HepG2 (cell line): ENCODE data around the gene ASMT. TPM values are rescaled to one million over a fixed set of nuclear protein-coding genes. Genes with fewer than 3 reads are reported as not detected.

Source experiments
- ATAC-seq: fragments of 200-7000 bp; cut with Tn5 transposase; 3 replicates; pipeline ENCODE4 v1.9.1; 2020; ENCODE audit warnings: mild to moderate bottlenecking, moderate library complexity
- BruUV-seq: library from RNA; stranded (reverse); fragments of 400-500 nt; replicated peaks from 2 replicates; lab custom pipeline; 2021; lab: Mats Ljungman, UMichigan
- CTCF ChIA-PET: fragments of 300-600 bp; formaldehyde crosslinking; extraction: SDS; loops from one replicate; lab custom pipeline; 2021; ENCODE audit warnings: low total read pairs, inconsistent platforms, low intra/inter-chr PET ratio; lab: Yijun Ruan, JAX
- POLR2A ChIA-PET: fragments of 350-600 bp; sonication (Branson Sonifier 250); formaldehyde crosslinking; loops from one replicate; lab custom pipeline; 2020; ENCODE audit warnings: antibody characterized with exemption, inconsistent platforms; lab: Yijun Ruan, JAX
- DNase-seq: peaks from one replicate; pipeline ENCODE4 v3.0.0-alpha.2; 2015; ENCODE audit warnings: low spot score
- FAIRE-seq: peaks from 3 replicates; lab custom pipeline; 2011; peaks lifted over from hg19 to GRCh38; lab: Jason Lieb, UNC
- H2AFZ ChIP-seq: one replicate; pipeline ENCODE4 v1.6.1; 2011; ENCODE audit warnings: low read length, inconsistent platforms
- H3K27ac ChIP-seq: fragments of 300-600 bp; 3 replicates; pipeline ENCODE4 v1.8.0; 2011; ENCODE audit warnings: mixed run types, mild to moderate bottlenecking, mixed read lengths, low read length, inconsistent platforms; ENCODE audit not compliant: insufficient read depth; ENCODE audit errors: extremely low read length
- H3K27me3 ChIP-seq, 2 experiments: fragments of 200-600 bp in 1 of 2; 2 replicates in 1 of 2; 3 replicates in 1 of 2; pipeline versions ENCODE4 v1.6.0 to v1.8.0; 2011; ENCODE audit warnings: low read length in 2 of 2, mild to moderate bottlenecking in 2 of 2, moderate library complexity in 2 of 2, inconsistent platforms in 1 of 2; ENCODE audit not compliant: insufficient read depth in 2 of 2, control insufficient read depth in 1 of 2
- H3K36me3 ChIP-seq, 2 experiments: fragments of 200-600 bp in 1 of 2; replicated peaks in 1 of 2; 2 replicates in 1 of 2; 3 replicates in 1 of 2; pipeline versions ENCODE4 v1.5.1 to v1.8.0; 2011; ENCODE audit warnings: low read length in 2 of 2, inconsistent platforms in 1 of 2; ENCODE audit not compliant: insufficient read depth in 2 of 2, control insufficient read depth in 1 of 2
- H3K4me1 ChIP-seq: 2 replicates; pipeline ENCODE4 v1.5.1; 2012; ENCODE audit warnings: low read length, inconsistent platforms; ENCODE audit not compliant: insufficient read depth
- H3K4me2 ChIP-seq: 2 replicates; pipeline ENCODE4 v1.6.0; 2011; ENCODE audit warnings: low read depth, low read length, inconsistent platforms
- H3K4me3 ChIP-seq, 3 experiments: fragments of 200-600 bp in 1 of 3; sonication (generic), shearing (Covaris generic) in 1 of 3; replicated peaks in 1 of 3; 2 replicates each; pipeline ENCODE4 v1.5.1; 2011 to 2016; ENCODE audit warnings: low read length in 3 of 3, inconsistent platforms in 2 of 3, low read depth in 2 of 3, mild to moderate bottlenecking in 2 of 3, control low read depth in 1 of 3, mixed read lengths in 1 of 3; ENCODE audit not compliant: insufficient read depth in 1 of 3
- H3K79me2 ChIP-seq: one replicate; pipeline ENCODE4 v1.6.1; 2011; ENCODE audit warnings: low read length, inconsistent platforms; ENCODE audit not compliant: insufficient read depth
- H3K9ac ChIP-seq: 2 replicates; pipeline ENCODE4 v1.6.0; 2011; ENCODE audit warnings: mild to moderate bottlenecking, low read depth, low read length, inconsistent platforms; ENCODE audit not compliant: insufficient read depth
- H3K9me3 ChIP-seq: 2 replicates; pipeline ENCODE4 v1.5.1; 2012; ENCODE audit warnings: mild to moderate bottlenecking, low read length
- H4K20me1 ChIP-seq: 2 replicates; pipeline ENCODE4 v1.6.0; 2011; ENCODE audit warnings: inconsistent platforms, mild to moderate bottlenecking, low read length, moderate library complexity; ENCODE audit not compliant: insufficient read depth
- CEBPB ChIP-seq: IDR thresholded peaks from 2 replicates; pipeline ENCODE4 v1.6.1; 2011; ENCODE audit warnings: low read depth, low read length, improper control_type of control experiment, borderline replicate concordance
- CEBPG ChIP-seq: IDR thresholded peaks from 2 replicates; pipeline ENCODE4 v1.6.1; 2016
- FUBP1 ChIP-seq: sonication (generic); formaldehyde crosslinking; IDR thresholded peaks from 2 replicates; pipeline ENCODE4 v1.5.1; 2020; ENCODE audit warnings: missing genetic modification reagents, mild to moderate bottlenecking, borderline replicate concordance
- GATAD1 ChIP-seq: IDR thresholded peaks from 2 replicates; pipeline ENCODE4 v1.6.1; 2016; ENCODE audit warnings: missing genetic modification reagents, missing compliant biosample characterization
- HDAC1 ChIP-seq: sonication (generic); formaldehyde crosslinking; IDR thresholded peaks from 2 replicates; pipeline ENCODE4 v1.5.1; 2020; ENCODE audit warnings: mild to moderate bottlenecking, missing genetic modification reagents
- PCBP2 ChIP-seq: fragments of 200-400 bp; formaldehyde crosslinking; optimal IDR thresholded peaks from 2 replicates; pipeline ENCODE3; 2018; ENCODE audit warnings: low read length, low read depth; ENCODE audit not compliant: poor library complexity, severe bottlenecking
- ZBTB21 ChIP-seq: sonication (generic); formaldehyde crosslinking; IDR thresholded peaks from 2 replicates; pipeline ENCODE4 v1.4.0; 2020; ENCODE audit warnings: missing genetic modification reagents
- ZNF12 ChIP-seq: sonication (generic); formaldehyde crosslinking; IDR thresholded peaks from 2 replicates; pipeline ENCODE4 v1.5.0; 2020; ENCODE audit warnings: missing genetic modification reagents
- ZNF460 ChIP-seq: sonication (generic); formaldehyde crosslinking; IDR thresholded peaks from 2 replicates; pipeline ENCODE4 v1.5.1; 2020; ENCODE audit warnings: missing genetic modification reagents, mild to moderate bottlenecking, borderline replicate concordance
- ZNF839 ChIP-seq: sonication (generic); formaldehyde crosslinking; IDR thresholded peaks from 2 replicates; pipeline ENCODE4 v1.4.0; 2020; ENCODE audit warnings: missing genetic modification reagents, mild to moderate bottlenecking, borderline replicate concordance
- WGBS: methylation state at CpG from one replicate; pipeline ENCODE4 v1.1.6; 2017; ENCODE audit warnings: low lambda C conversion rate; 5-methylcytosine and 5-hydroxymethylcytosine counted together
- in situ Hi-C: cut with HindIII; loops from 2 replicates; pipeline ENCODE4 v1.10.0; 2017; ENCODE audit warnings: low pct_unique_long_range_greater_than_20kb; ENCODE audit not compliant: extremely low pct_ligation_motif_present
- intact Hi-C: fragments of 100-400 bp; cut with micrococcal nuclease; formaldehyde crosslinking; loops from one replicate; pipeline ENCODE4 v1.10.0; 2022; ENCODE audit not compliant: unreplicated experiment
- polyA plus RNA-seq, 8 experiments: library from polyadenylated mRNA; depleted of rRNA in 3 of 8; stranded (reverse) in 7 of 8; unstranded in 1 of 8; fragments of >200 nt; fragmentation: Illumina TruSeq in 4 of 8; extraction: Trizol in 4 of 8; gene quantifications; 2 replicates each; pipeline versions ENCODE4 v1.2.1 to v1.2.3, GENCODE V29; 2011 to 2016; ENCODE audit warnings: low read depth in 4 of 8, missing spikeins in 1 of 8, mixed read lengths in 1 of 8; ENCODE audit not compliant: insufficient read depth in 1 of 8
- total RNA-seq, 5 experiments: library from RNA; depleted of rRNA; stranded (reverse); fragments of >200 nt; fragmentation: Illumina TruSeq; extraction: Trizol; gene quantifications; 2 replicates each; pipeline ENCODE4 v1.2.3, GENCODE V29; 2016; ENCODE audit warnings: low read depth in 1 of 5
- TF ChIP-seq, protein P1 (sequence below): IDR thresholded peaks from 2 replicates; pipeline ENCODE4 v1.6.1; 2016

Gene ASMT
- total and polyA plus RNA-seq, 2 of the 13 experiments (the other 11 are each of a cell fraction or from before 2014, with no cell fraction given) = 0.04 TPM; not detected in 1

DNA sequence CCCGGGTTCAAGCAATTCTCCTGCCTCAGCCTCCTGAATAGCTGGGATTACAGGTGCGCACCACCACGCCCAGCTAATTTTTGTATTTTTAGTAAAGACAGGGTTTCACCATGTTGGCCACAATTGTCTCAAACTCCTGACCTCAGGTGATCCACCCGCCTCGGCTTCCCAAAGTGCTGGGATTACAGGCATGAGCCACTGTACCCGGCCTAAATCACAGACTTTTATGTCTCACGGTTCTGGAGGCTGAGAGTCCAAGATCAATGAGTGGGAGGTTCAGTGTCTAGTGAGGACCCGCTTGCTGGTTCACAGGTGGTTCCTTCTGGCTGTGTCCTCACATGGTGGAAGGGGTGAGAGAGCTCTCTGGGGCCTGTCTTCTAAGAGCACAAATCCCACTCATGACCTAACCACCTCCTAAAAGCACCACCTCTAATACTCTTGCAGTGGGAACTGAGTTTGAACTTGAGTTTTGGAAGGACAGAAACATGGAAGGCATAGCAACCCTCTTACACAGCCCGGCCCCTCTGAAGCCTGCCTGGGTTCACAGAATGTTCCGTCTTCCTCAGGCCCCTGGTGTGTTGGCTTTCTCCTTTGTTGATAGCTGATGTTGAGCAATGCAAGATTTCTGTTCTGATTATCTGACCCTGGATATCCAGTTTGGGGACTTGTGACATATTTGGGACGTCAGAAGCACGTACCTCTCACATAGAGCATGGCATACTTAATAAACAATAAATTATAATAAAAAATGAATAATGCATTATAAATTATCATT is 25.3 kb upstream of the ASMT start:
- peak overlapping the region; percentile 55 for H3K4me2 ChIP-seq
- 34% methylated on average over 10 of the region's 12 CpGs for WGBS
- peaks cover 23% of the 10 kb centered on the region for H3K4me1 ChIP-seq
- peak overlapping the region; percentile 20; the same call in 1 of the 2 replicates for H3K9ac ChIP-seq
- H3K36me3 ChIP-seq = peaks cover 2 to 13% of the 10 kb centered on the region in 2 experiments; a peak in 4 of 5 replicates
- TF ChIP-seq ZNF839 (CRISPR knock-in tag) (no peak), GATAD1 (CRISPR knock-in tag) (no peak), CEBPB (peak; percentile 60; the same call in 1 of the 2 replicates), ZBTB21 (peak; percentile 65; the same call in 1 of the 2 replicates), ZNF12 (no peak), HDAC1 (CRISPR knock-in tag) (no peak), FUBP1 (CRISPR knock-in tag) (no peak), PCBP2 (no peak), ZNF460 (peak; percentile 47; the same call in 1 of the 2 replicates), CEBPG (CRISPR knock-in tag) (peak; percentile 42; the same call in 1 of the 2 replicates)
- TF ChIP-seq, protein P1, sequence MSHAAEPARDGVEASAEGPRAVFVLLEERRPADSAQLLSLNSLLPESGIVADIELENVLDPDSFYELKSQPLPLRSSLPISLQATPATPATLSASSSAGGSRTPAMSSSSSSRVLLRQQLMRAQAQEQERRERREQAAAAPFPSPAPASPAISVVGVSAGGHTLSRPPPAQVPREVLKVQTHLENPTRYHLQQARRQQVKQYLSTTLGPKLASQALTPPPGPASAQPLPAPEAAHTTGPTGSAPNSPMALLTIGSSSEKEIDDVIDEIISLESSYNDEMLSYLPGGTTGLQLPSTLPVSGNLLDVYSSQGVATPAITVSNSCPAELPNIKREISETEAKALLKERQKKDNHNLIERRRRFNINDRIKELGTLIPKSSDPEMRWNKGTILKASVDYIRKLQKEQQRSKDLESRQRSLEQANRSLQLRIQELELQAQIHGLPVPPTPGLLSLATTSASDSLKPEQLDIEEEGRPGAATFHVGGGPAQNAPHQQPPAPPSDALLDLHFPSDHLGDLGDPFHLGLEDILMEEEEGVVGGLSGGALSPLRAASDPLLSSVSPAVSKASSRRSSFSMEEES = no peak
- H3K27me3 ChIP-seq = no peaks in the 10 kb centered on the region; a peak in 1 of 5 replicates
- ChIA-PET CTCF (no interaction called here), POLR2A (no interaction called here)
- BruUV-seq = no TSS peak
- in situ Hi-C loops (no loop called here), intact Hi-C loops (loop anchor here (10.0 kb wide), 1 partner anchor 55 kb away; the partner anchor contains the start of gene P2RY8)
- no peak for FAIRE-seq
- H3K79me2 ChIP-seq = peaks cover 26% of the 10 kb centered on the region
- DNase-seq = no peak
- H2AFZ ChIP-seq = peak overlapping the region; percentile 95
- peak overlapping the region; percentile 17 for H3K27ac ChIP-seq
- H3K4me3 ChIP-seq = no peak overlapping the region; a peak in 1 of 6 replicates
- H3K9me3 ChIP-seq = no peaks in the 10 kb centered on the region
- no peak for ATAC-seq
- H4K20me1 ChIP-seq = peaks cover 20% of the 10 kb centered on the region; the same call in 1 of the 2 replicates
